Common myeloid progenitor, CD34-positive (primary cell): ENCODE data around the gene COPS7A.

Source experiments
- CTCF ChIA-PET: fragments of 350-600 bp; sonication (Branson Sonifier 250); formaldehyde crosslinking; loops from one replicate; lab custom pipeline; 2021; ENCODE audit warnings: antibody characterized with exemption; lab: Charles Lee
- POLR2A ChIA-PET: fragments of 350-600 bp; sonication (Branson Sonifier 250); formaldehyde crosslinking; loops from one replicate; lab custom pipeline; 2021; ENCODE audit warnings: antibody characterized with exemption; lab: Charles Lee
- DNase-seq, 3 donors: peaks; one replicate each; pipeline versions ENCODE4 v3.0.0 to v3.0.0-alpha.2; 2013
- H3K27ac ChIP-seq, 2 experiments: 1 replicate in 1 of 2; 2 replicates in 1 of 2; pipeline ENCODE4 v1.7.0; 2013; ENCODE audit warnings: inconsistent platforms in 2 of 2, low read length in 2 of 2, mild to moderate bottlenecking in 2 of 2, low read depth in 1 of 2, moderate library complexity in 1 of 2; ENCODE audit not compliant: severe bottlenecking in 2 of 2, insufficient read depth in 1 of 2, poor library complexity in 1 of 2
- H3K27me3 ChIP-seq, 5 experiments: replicated peaks in 2 of 5; 1 replicate in 3 of 5; 2 replicates in 2 of 5; pipeline versions ENCODE4 v1.6.1 to v1.7.0; 2013; ENCODE audit warnings: low read length in 4 of 5, mild to moderate bottlenecking in 2 of 5, moderate library complexity in 2 of 5, inconsistent platforms in 1 of 5; ENCODE audit not compliant: insufficient read depth in 5 of 5, control insufficient read depth in 4 of 5
- H3K36me3 ChIP-seq, 4 experiments: 1 replicate in 2 of 4; 2 replicates in 2 of 4; pipeline versions ENCODE4 v1.6.1 to v1.7.0; 2013; ENCODE audit warnings: low read length in 3 of 4, control low read depth in 1 of 4, mild to moderate bottlenecking in 1 of 4; ENCODE audit not compliant: control insufficient read depth in 4 of 4, insufficient read depth in 4 of 4
- H3K4me1 ChIP-seq, 4 experiments: 1 replicate in 3 of 4; 2 replicates in 1 of 4; pipeline versions ENCODE4 v1.6.1 to v1.7.1; 2013; ENCODE audit warnings: low read length in 3 of 4, mild to moderate bottlenecking in 3 of 4, control low read depth in 1 of 4, inconsistent platforms in 1 of 4, moderate library complexity in 1 of 4; ENCODE audit not compliant: control insufficient read depth in 4 of 4, insufficient read depth in 4 of 4; ENCODE audit errors: control extremely low read depth in 1 of 4
- H3K4me3 ChIP-seq, 7 experiments: 1 replicate in 4 of 7; 2 replicates in 3 of 7; pipeline versions ENCODE4 v1.5.1 to v1.7.0; 2013; ENCODE audit warnings: mild to moderate bottlenecking in 7 of 7, low read length in 6 of 7, moderate library complexity in 6 of 7, inconsistent platforms in 2 of 7, low read depth in 2 of 7, control low read depth in 1 of 7; ENCODE audit not compliant: insufficient read depth in 4 of 7, control insufficient read depth in 1 of 7; ENCODE audit errors: extremely low read depth in 1 of 7
- H3K9me3 ChIP-seq, 5 experiments: 1 replicate in 4 of 5; 2 replicates in 1 of 5; pipeline versions ENCODE4 v1.6.1 to v1.7.1; 2013; ENCODE audit warnings: low read length in 4 of 5, mild to moderate bottlenecking in 2 of 5, inconsistent platforms in 1 of 5, low read depth in 1 of 5, moderate library complexity in 1 of 5; ENCODE audit not compliant: control insufficient read depth in 4 of 5, insufficient read depth in 2 of 5; ENCODE audit errors: control extremely low read depth in 1 of 5
- WGBS: methylation state at CpG from one replicate; pipeline ENCODE4 v1.1.5; 2013; ENCODE audit not compliant: insufficient coverage; 5-methylcytosine and 5-hydroxymethylcytosine counted together

The COPS7A gene

GRCh38 chr12:6767353-6768319 lies 43.8 kb downstream of the COPS7A start:
- DNase-seq = no peak
- no peaks in the 10 kb centered on the region for H3K9me3 ChIP-seq
- H3K27ac ChIP-seq = peak overlapping the region in 1 of 2 experiments; percentile 58
- ChIA-PET CTCF (interaction anchor here (0.6 to 15.2 kb wide), 14 partner anchors 9 to 61 kb away, joined by 3 to 237 read pairs (median 6); partner anchors contain the start of genes CD4, GPR162 and MLF2), POLR2A (interaction anchor here (1.1 to 2.3 kb wide), 2 partner anchors 15 to 191 kb away, joined by 3 to 12 read pairs; partner anchors contain the start of gene MLF2)
- peaks cover 0 to 16% (median 0%) of the 10 kb centered on the region in 5 experiments for H3K27me3 ChIP-seq
- H3K4me3 ChIP-seq = peak overlapping the region; percentile 56 to 93 (median 74)
- whole genome bisulfite sequencing = 55% methylated on average over 30 of the region's 44 CpGs
- peaks cover 0 to 10% (median 2%) of the 10 kb centered on the region in 4 experiments for H3K36me3 ChIP-seq
- peaks cover 8 to 75% (median 54%) of the 10 kb centered on the region in 4 experiments for H3K4me1 ChIP-seq

DNA sequence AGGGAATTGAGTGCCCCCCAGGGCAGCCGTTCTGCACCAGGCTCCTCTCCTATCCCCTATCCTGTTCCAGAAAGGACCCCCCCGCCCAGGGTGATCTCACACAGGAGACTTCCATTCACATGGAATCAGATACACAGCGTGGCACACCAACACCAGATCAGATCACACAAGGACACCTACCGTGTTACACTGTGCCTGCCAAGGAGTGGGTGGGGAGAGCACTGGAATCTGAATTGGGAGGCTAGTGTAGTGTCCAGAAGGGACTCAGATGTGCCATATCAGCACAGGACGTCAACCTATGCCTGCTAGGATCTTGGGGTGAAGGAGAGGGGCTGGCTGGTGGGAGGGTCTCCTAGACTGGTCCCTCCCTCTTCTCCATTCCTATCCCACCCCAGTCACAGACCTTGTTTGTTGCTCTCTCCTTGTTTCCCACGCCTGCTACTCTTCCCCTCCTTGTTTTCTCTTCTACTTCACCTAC lies 44.6 kb downstream of the COPS7A start:
- peaks cover 0 to 10% (median 2%) of the 10 kb centered on the region in 4 experiments for H3K36me3 ChIP-seq
- peak overlapping the region in 4 of 7 experiments; percentile 2 to 93 (median 39) for H3K4me3 ChIP-seq
- H3K4me1 ChIP-seq = peaks cover 8 to 83% (median 62%) of the 10 kb centered on the region in 4 experiments
- H3K9me3 ChIP-seq = no peaks in the 10 kb centered on the region
- ChIA-PET POLR2A (no interaction called here), CTCF (interaction anchor here (0.6 to 15.2 kb wide), 7 partner anchors 9 to 62 kb away, joined by 3 to 237 read pairs (median 3); partner anchors contain the start of genes GPR162 and MLF2)
- no peak overlapping the region for H3K27ac ChIP-seq
- no peak for DNase-seq
- WGBS = 93% methylated on average over 3 of the region's 6 CpGs
- peaks cover 0 to 19% (median 0%) of the 10 kb centered on the region in 5 experiments for H3K27me3 ChIP-seq

DNA sequence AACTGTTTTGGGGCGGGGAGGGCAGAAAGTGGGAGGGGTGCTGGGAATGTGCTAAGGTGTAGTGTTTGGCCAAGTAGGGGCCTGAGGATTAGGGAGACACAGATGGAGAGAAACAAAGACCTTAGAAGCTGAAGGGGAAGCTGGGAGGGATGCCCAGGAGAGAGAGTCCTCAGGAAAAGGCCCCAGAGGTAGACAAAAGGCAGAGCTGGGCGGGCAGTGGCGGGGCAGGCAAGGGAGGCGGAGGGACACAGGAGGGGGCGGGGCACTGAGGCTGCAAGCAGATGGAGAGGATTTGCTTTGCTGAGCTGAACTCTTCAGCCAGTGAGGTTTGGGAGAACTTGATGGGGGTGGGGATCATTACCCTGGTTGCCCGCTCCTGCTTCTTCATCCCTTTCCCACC lies 45.1 kb downstream of the COPS7A start:
- peaks cover 8 to 82% (median 62%) of the 10 kb centered on the region in 4 experiments for H3K4me1 ChIP-seq
- no peaks in the 10 kb centered on the region for H3K9me3 ChIP-seq
- peaks cover 0 to 19% (median 0%) of the 10 kb centered on the region in 5 experiments for H3K27me3 ChIP-seq
- no CpG with 5 or more reads among the region's 6 CpGs for WGBS
- H3K36me3 ChIP-seq = peaks cover 0 to 10% (median 2%) of the 10 kb centered on the region in 4 experiments
- H3K4me3 ChIP-seq = peak overlapping the region in 4 of 7 experiments; percentile 2 to 93 (median 39)
- ChIA-PET CTCF (interaction anchor here (0.8 to 15.2 kb wide), 4 partner anchors 9 to 61 kb away, joined by 3 to 237 read pairs (median 3); partner anchors contain the start of gene MLF2), POLR2A (interaction anchor here (0.9 kb wide), 1 partner anchor 14 kb away, joined by 4 read pairs; no protein-coding TSS in a partner anchor)
- H3K27ac ChIP-seq = no peak overlapping the region
- DNase-seq = peak in 2 of 3 donors; percentile 39 to 46

- CTCF ChIA-PET = interaction anchor here (0.9 to 15.2 kb wide), 6 partner anchors 9 to 64 kb away, joined by 3 to 237 read pairs (median 4); partner anchors contain the start of gene MLF2
- Histone ChIP-seq H3K4me1 (peaks cover 7 to 84% (median 62%) of the 10 kb centered on the region in 4 experiments), H3K4me3 (no peak overlapping the region), H3K9me3 (no peaks in the 10 kb centered on the region), H3K36me3 (peaks cover 0 to 12% (median 2%) of the 10 kb centered on the region in 4 experiments), H3K27ac (no peak overlapping the region), H3K27me3 (peaks cover 0 to 19% (median 0%) of the 10 kb centered on the region in 5 experiments)
- 10% methylated on average over 2 of the region's 4 CpGs for WGBS
- DNase-seq = no peak
- POLR2A ChIA-PET = interaction anchor here (0.9 kb wide), 1 partner anchor 14 kb away, joined by 4 read pairs; no protein-coding TSS in a partner anchor
Measured at GRCh38 chr12:6769666-6770065, 45.8 kb downstream of the COPS7A start.

DNA sequence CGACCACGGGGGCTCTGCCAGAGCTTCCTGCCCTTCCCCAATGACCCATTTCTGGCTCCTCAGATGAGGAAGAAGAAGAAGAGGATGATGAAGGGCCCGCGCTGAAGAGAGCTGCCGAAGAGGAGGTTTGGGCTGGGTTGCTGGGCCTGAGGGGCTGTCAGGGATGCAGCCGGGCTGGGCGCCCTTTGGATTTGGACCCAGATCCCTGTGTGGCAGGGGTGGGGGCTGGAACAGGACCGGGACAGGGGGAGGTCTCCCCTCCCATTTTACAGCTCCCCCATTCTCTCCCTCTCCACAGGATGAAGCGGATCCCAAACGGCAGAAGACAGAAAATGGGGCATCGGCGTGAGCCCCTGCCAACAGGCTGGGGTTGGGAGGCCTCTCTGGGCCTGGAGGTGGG lies 46.2 kb downstream of the COPS7A start:
- Histone ChIP-seq H3K36me3 (peaks cover 0 to 16% (median 2%) of the 10 kb centered on the region in 4 experiments), H3K4me3 (no peak overlapping the region), H3K4me1 (peaks cover 4 to 84% (median 62%) of the 10 kb centered on the region in 4 experiments), H3K27me3 (peaks cover 0 to 20% (median 0%) of the 10 kb centered on the region in 5 experiments), H3K9me3 (no peaks in the 10 kb centered on the region), H3K27ac (no peak overlapping the region)
- no CpG with 5 or more reads among the region's 12 CpGs for WGBS
- no peak for DNase-seq
- ChIA-PET CTCF (interaction anchor here (0.9 to 15.2 kb wide), 9 partner anchors 8 to 64 kb away, joined by 3 to 237 read pairs (median 4); partner anchors contain the start of gene MLF2), POLR2A (no interaction called here)

DNA sequence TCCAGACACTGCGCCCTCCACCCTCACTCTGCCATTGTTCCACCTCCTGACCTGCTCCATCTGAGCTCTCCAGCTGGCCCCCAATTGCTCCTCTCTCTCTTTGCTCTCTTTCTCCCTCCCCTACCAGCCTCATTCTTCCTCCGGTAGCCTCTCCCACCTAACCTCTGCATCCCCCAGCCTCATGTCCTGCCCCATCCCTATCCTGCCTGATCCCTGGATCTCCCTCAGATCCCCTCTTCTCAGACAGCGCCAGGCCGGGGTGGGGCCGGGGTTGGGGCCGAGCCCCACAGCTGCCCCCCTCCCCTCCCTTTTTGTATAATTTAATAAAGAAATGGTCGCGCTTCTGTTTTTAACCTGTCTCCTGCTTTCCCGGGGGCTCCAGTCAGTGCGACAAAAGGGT lies 46.8 kb downstream of the COPS7A start:
- ChIA-PET POLR2A (no interaction called here), CTCF (interaction anchor here (0.9 to 15.2 kb wide), 13 partner anchors 8 to 150 kb away, joined by 3 to 237 read pairs (median 4); partner anchors contain the start of genes MLF2 and P3H3)
- Histone ChIP-seq H3K9me3 (no peaks in the 10 kb centered on the region), H3K4me1 (peaks cover 0 to 80% (median 57%) of the 10 kb centered on the region in 4 experiments), H3K27ac (no peak overlapping the region), H3K27me3 (peaks cover 0 to 17% (median 0%) of the 10 kb centered on the region in 5 experiments), H3K4me3 (no peak overlapping the region), H3K36me3 (peaks cover 0 to 21% (median 5%) of the 10 kb centered on the region in 4 experiments)
- 98% methylated on average over 6 of the region's 10 CpGs for WGBS
- no peak for DNase-seq
